CD4-positive, alpha-beta T cell (primary cell): Measurements from ENCODE around the gene TFAP2E. TPM values are rescaled to one million over a fixed set of nuclear protein-coding genes. Genes with fewer than 3 reads are reported as not detected.

Source experiments
- ATAC-seq: fragments of 200-7000 bp; cut with Tn5 transposase; one replicate; pipeline ENCODE4 v1.10.0; 2022; ENCODE audit warnings: mild to moderate bottlenecking; ENCODE audit not compliant: poor library complexity
- CTCF ChIA-PET: fragments of 350-600 bp; sonication (Branson Sonifier 250); formaldehyde crosslinking; loops from one replicate; lab custom pipeline; 2021; ENCODE audit warnings: antibody characterized with exemption, inconsistent platforms; lab: Charles Lee
- POLR2A ChIA-PET: fragments of 350-600 bp; sonication (Branson Sonifier 250); formaldehyde crosslinking; loops from one replicate; lab custom pipeline; 2021; ENCODE audit warnings: antibody characterized with exemption, inconsistent platforms; lab: Charles Lee
- DNase-seq, 14 experiments: peaks; one replicate each; pipeline ENCODE4 v3.0.0-alpha.2; 2013 to 2020; ENCODE audit warnings: mixed read lengths in 2 of 14
- H3K27ac ChIP-seq, 2 donors: one replicate each; pipeline versions ENCODE4 v1.5.1 to v1.7.0; 2013; ENCODE audit warnings: low read length in 2 of 2, low read depth in 1 of 2, mild to moderate bottlenecking in 1 of 2
- H3K27me3 ChIP-seq, 2 experiments: 1 replicate in 1 of 2; 2 replicates in 1 of 2; pipeline versions ENCODE4 v1.6.1 to v1.7.0; 2013; ENCODE audit warnings: low read length in 2 of 2, control low read depth in 1 of 2, mild to moderate bottlenecking in 1 of 2, moderate library complexity in 1 of 2; ENCODE audit not compliant: insufficient read depth in 2 of 2, control insufficient read depth in 1 of 2
- H3K36me3 ChIP-seq: one replicate; pipeline ENCODE4 v1.6.1; 2013; ENCODE audit warnings: low read length, control low read depth; ENCODE audit not compliant: insufficient read depth
- H3K4me1 ChIP-seq: one replicate; pipeline ENCODE4 v1.6.1; 2013; ENCODE audit warnings: low read length, control low read depth; ENCODE audit not compliant: insufficient read depth
- H3K4me3 ChIP-seq: one replicate; pipeline ENCODE4 v1.5.1; 2013; ENCODE audit warnings: mild to moderate bottlenecking, low read length, moderate library complexity
- H3K9me3 ChIP-seq, 2 experiments: 1 replicate in 1 of 2; 2 replicates in 1 of 2; pipeline versions ENCODE4 v1.6.1 to v1.7.0; 2013; ENCODE audit warnings: low read length in 2 of 2, mild to moderate bottlenecking in 2 of 2, control low read depth in 1 of 2, moderate library complexity in 1 of 2; ENCODE audit not compliant: control insufficient read depth in 1 of 2, insufficient read depth in 1 of 2
- H3K27ac Mint-ChIP-seq: one replicate; pipeline ENCODE4 v1.8.0; 2020; ENCODE audit warnings: mixed read lengths
- H3K27me3 Mint-ChIP-seq: one replicate; pipeline ENCODE4 v1.8.0; 2021; ENCODE audit warnings: mixed read lengths
- H3K36me3 Mint-ChIP-seq: one replicate; pipeline ENCODE4 v1.8.0; 2021; ENCODE audit warnings: low read depth, mixed read lengths
- H3K4me1 Mint-ChIP-seq: one replicate; pipeline ENCODE4 v1.8.0; 2021; ENCODE audit warnings: low read depth, mixed read lengths
- H3K4me3 Mint-ChIP-seq: one replicate; pipeline ENCODE4 v1.8.0; 2020; ENCODE audit warnings: mild to moderate bottlenecking, mixed read lengths
- H3K9me3 Mint-ChIP-seq: one replicate; pipeline ENCODE4 v1.8.0; 2020; ENCODE audit warnings: mixed read lengths
- CTCF ChIP-seq: fragments of 200-600 bp; IDR thresholded peaks from one replicate; pipeline ENCODE4 v1.8.0; 2022; ENCODE audit warnings: antibody characterized with exemption, mild to moderate bottlenecking
- intact Hi-C, 2 experiments: fragments of 100-400 bp; cut with DNase I in 1 of 2; cut with micrococcal nuclease in 1 of 2; formaldehyde crosslinking; loops; one replicate each; pipeline versions ENCODE4 v1.15.1 to v1.9.0; 2023 to 2025; cut with DNase I, micrococcal nuclease
- total RNA-seq, 174 experiments: library from RNA in 2 of 174; stranded (reverse) in 2 of 174; gene quantifications; one replicate each; pipeline ENCODE4 v1.2.3 and lab custom pipeline; 2021 to 2026

Gene TFAP2E
- total RNA-seq, 2 experiments from 2014 or later: 3.0 to 3.8 TPM

- H3K36me3 ChIP-seq: peaks cover 71% of the 10 kb centered on the region
- Mint-ChIP-seq H3K27ac (no peak overlapping the region), H3K27me3 (no peaks in the 10 kb centered on the region), H3K36me3 (peaks cover 94% of the 10 kb centered on the region), H3K4me3 (no peak overlapping the region), H3K9me3 (no peaks in the 10 kb centered on the region), H3K4me1 (peaks cover 6% of the 10 kb centered on the region)
- CTCF ChIA-PET: no interaction called here
- no peaks in the 10 kb centered on the region for H3K9me3 ChIP-seq
- no peak overlapping the region for H3K27ac ChIP-seq
- intact Hi-C loops: no loop called here
- TF ChIP-seq CTCF: no peak
- no peak overlapping the region for H3K4me3 ChIP-seq
- no peaks in the 10 kb centered on the region for H3K4me1 ChIP-seq
- POLR2A ChIA-PET: no interaction called here
- ATAC-seq: no peak
- H3K27me3 ChIP-seq: no peaks in the 10 kb centered on the region
- no peak for DNase-seq
Observed at GRCh38 chr1:35603941-35604340, 30.8 kb downstream of the TFAP2E start.

- Histone ChIP-seq H3K27me3 (no peaks in the 10 kb centered on the region), H3K36me3 (peaks cover 78% of the 10 kb centered on the region), H3K9me3 (no peaks in the 10 kb centered on the region), H3K27ac (no peak overlapping the region), H3K4me3 (no peak overlapping the region), H3K4me1 (no peaks in the 10 kb centered on the region)
- POLR2A ChIA-PET: interaction anchor here (0.5 kb wide), 1 partner anchor 34 kb away, joined by 3 read pairs; no protein-coding TSS in a partner anchor
- no peak overlapping the region for H3K4me3 Mint-ChIP-seq
- intact Hi-C loops: no loop called here
- no peak for ATAC-seq
- no peak for DNase-seq
- peaks cover 6% of the 10 kb centered on the region for H3K4me1 Mint-ChIP-seq
- CTCF ChIA-PET: no interaction called here
- peaks cover 90% of the 10 kb centered on the region for H3K36me3 Mint-ChIP-seq
- TF ChIP-seq CTCF: no peak
- no peaks in the 10 kb centered on the region for H3K27me3 Mint-ChIP-seq
- no peaks in the 10 kb centered on the region for H3K9me3 Mint-ChIP-seq
- H3K27ac Mint-ChIP-seq: no peak overlapping the region
Observed at GRCh38 chr1:35605071-35605866, 32.2 kb downstream of the TFAP2E start.

GRCh38 chr1:35605867-35606182, 32.7 kb downstream of the TFAP2E start:
- Mint-ChIP-seq H3K9me3 (no peaks in the 10 kb centered on the region), H3K4me1 (peaks cover 6% of the 10 kb centered on the region), H3K27me3 (no peaks in the 10 kb centered on the region), H3K27ac (no peak overlapping the region), H3K4me3 (no peak overlapping the region), H3K36me3 (peaks cover 86% of the 10 kb centered on the region)
- H3K27me3 ChIP-seq: no peaks in the 10 kb centered on the region
- CTCF ChIA-PET: interaction anchor here (1.0 kb wide), 1 partner anchor 37 kb away, joined by 3 read pairs; no protein-coding TSS in a partner anchor
- POLR2A ChIA-PET: no interaction called here
- DNase-seq (no peak), ATAC-seq (no peak)
- no peak overlapping the region for H3K4me3 ChIP-seq
- no peak overlapping the region for H3K27ac ChIP-seq
- H3K36me3 ChIP-seq: peaks cover 78% of the 10 kb centered on the region
- no peaks in the 10 kb centered on the region for H3K4me1 ChIP-seq
- no peak for TF ChIP-seq CTCF
- no peaks in the 10 kb centered on the region for H3K9me3 ChIP-seq
- intact Hi-C loops: no loop called here
